GM19395 (cell line): ENCODE results near the gene UNC5B.

ENCODE experiments used
- ATAC-seq: cut with Tn5 transposase; IDR thresholded peaks from one replicate; pipeline ENCODE4 v1.9.1; 2021; ENCODE audit warnings: mild to moderate bottlenecking, moderate library complexity; ENCODE audit not compliant: unreplicated experiment

Gene UNC5B

DNA sequence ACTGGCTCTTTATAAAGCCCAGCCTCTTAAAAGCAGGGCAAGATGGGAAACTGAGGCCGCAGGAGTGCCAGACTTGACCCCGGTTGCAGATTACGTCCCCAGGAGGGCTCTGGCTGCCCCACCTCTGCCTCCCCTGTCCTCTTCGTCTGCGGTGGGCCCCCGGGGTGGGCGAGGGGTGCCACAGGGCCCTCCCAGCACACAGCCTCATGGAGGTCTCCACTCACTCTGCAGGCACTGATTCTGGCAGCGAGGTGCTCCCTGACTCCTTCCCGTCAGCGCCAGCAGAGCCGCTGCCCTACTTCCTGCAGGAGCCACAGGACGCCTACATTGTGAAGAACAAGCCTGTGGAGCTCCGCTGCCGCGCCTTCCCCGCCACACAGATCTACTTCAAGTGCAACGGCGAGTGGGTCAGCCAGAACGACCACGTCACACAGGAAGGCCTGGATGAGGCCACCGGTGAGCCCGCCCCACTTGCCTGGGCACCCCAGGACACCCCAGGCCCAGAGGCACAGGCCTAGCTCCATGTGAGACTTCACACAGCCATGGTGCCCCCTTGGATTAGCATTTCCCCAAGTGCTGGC, 67.3 kb downstream of the UNC5B start:
- ATAC-seq = no peak

DNA sequence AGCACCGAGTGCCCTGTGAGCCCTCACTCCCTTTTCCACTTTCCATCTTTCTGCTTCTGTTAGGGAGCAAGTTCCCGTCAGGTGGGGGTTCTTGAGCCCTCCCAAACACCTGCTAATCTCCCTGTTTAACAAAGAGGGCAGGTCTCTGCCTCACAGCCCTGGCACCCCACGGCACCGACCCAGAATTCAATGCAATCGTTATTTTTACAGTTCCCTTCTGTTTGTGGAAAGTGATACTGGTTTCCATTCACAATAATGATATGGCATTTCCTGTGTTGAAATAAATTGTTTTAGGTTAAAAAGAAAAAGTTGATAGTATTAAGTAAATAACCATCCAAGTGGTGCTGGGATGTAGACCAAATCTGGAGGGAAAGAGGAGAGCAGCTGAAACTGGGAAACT, 67.8 kb downstream of the UNC5B start:
- no peak for ATAC-seq

DNA sequence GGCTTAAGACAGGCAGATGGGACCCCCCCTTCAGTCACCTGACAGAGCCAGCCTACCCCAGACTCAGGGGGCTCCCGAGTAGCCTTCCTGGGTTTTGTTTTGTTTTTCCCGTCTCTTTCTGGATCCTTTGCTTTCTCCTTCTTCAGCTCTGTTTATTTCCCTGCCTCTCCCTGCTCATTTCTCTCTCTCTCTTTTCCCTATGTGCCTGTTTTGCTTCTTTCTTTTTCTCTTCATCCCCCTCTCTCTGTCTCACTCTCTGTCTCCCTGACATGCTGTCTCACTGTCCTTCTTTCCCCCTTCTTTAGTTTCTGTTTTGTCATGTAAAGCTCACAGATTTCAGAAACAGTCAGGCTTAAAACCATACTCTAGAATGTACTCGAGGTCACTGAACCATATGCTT, 68.5 kb downstream of the UNC5B start:
- ATAC-seq = no peak

DNA sequence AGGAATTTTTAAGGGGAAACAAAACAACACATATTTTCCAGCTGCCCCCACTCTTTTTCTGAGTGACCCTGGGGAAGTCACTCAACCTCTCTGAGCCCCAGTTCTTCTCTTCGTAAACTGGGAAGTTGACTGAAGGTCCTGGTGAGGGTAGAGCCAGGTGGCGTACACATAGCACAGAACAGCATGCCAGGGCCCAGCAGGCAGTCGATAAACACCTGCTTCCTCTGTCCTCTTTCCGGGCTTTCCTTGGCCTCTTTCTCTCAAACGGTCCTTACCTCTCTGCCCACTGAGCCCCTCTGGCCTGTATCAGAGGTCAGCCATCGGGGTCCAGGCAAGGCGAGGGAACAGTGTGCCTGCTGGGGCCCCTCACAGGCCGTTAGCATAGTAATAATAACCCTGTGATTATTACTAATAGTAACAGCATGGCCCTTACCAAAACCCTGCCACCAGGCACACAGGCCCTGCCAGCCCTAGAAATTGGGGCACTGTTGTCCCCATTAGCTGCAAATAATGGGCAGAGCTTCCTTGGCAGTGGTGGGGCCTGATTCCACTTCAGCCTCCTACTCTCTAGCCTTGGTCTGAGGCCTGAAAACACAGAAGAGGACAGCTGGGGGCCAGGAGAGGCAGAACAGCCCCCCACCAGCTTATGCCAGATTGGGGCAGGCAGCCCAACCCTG, 69.4 kb downstream of the UNC5B start:
- no peak for ATAC-seq

DNA sequence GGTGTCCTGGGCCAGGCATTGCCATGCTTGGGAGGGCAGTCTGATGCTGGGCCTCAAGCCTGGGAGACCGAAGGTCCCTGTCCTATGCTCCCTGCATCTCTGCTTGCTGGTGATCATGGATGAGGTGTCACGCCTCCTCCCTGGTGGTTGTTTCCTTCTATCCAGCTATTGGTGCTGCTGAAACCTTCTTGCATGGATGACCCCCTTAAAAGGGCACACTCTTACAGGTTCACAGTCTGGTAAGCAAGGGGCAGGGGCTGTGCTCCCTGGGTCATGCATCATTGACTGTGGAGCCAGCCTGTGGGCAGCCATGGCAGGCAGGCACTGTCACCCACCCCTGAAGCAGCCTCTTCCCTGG, 69.9 kb downstream of the UNC5B start:
- no peak for ATAC-seq

DNA sequence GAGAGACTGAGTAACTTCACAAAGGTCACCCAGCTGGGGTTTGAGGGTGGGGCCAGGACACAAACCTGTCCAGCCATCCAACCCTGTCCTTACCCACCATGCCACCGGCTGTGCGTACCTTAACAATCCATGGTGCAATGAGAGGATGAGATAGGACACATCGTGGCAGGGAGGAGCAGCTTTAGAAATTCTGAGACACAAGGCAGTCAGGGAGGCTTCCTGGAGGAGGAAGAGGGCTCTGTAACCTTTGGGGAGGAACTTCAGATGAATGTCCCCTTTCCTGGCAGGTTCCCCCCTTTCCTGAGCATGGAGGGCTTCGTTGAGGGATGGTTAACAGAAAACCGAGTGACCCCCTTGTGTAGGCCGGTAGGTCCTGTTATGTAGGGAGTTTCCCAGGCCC, 71.0 kb downstream of the UNC5B start:
- ATAC-seq = no peak

DNA sequence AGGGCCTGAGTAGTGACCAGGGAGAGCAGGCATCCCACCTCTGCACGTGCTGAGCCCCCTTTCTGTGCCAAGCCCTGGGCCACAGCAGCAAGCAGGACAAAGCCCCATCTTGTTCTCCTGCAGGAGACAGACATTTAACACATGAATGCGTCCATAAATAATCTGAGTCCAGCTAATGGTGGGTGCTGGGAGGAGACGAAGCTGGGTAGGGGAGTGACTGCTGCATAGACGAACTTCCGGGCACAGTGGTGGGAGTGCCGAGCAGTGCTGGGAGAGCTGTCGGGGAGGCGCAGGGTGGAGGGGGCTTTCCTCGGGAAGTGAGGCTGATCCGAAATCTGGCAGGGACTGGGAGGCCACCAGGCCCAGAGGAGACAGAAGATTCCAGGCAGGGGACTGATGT, 71.5 kb downstream of the UNC5B start:
- no peak for ATAC-seq

DNA sequence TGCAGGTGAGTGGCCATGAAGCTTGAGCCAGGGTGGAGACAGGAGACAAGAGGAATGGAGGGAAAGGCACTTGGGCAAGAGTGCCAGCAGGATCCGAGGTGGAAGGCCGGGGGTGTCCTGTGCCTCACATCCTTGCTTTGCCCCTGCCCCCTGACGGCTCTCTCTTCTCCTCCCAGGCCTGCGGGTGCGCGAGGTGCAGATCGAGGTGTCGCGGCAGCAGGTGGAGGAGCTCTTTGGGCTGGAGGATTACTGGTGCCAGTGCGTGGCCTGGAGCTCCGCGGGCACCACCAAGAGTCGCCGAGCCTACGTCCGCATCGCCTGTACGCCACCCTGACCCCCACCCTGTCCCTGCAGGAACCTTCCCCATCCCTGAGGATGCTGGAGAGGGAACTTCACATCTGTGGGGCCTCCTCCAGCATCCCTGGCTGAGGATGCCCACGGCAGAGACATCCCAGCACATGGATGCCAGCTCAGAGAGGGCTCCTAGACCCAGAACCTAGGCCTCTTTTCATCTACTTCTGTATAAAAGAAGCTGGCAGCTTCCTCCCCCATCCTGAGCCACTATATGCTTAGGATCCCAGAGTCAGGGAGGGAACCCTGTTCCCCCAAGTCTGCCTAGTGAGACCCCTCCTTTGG, 72.3 kb downstream of the UNC5B start:
- no peak for ATAC-seq

DNA sequence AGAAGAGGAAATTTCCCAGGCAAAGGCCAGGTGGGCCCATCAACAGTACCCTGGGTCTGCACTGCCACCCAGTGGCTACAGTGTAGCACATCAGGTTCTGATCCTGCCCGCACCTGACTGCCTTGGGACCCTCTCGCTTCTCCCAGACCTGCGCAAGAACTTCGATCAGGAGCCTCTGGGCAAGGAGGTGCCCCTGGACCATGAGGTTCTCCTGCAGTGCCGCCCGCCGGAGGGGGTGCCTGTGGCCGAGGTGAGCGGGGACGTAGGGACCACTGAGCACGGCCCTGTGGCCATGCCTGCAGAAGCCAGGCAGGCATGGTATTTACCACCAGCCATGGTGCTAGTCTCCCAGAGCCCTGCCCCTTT, 72.8 kb downstream of the UNC5B start:
- ATAC-seq = no peak

DNA sequence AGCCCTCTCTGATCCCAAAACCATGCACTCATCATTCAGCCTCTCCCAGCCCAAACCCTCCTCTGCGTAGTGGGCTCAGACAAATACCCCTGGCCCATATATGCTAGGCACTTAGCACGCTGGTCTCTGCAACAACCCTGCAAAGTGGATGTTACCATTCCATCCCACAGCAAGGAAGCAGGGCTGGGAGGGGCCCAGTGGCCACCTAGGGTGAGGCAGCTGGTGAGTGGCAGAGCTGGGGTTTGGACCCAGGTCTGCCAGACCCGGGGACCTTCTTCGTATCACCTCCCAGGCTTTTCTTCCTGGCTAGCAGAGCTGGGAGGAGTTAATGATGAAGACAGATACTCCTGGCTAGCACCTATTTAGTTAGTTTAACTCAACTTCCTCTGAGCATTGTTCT, 73.6 kb downstream of the UNC5B start:
- ATAC-seq = no peak

DNA sequence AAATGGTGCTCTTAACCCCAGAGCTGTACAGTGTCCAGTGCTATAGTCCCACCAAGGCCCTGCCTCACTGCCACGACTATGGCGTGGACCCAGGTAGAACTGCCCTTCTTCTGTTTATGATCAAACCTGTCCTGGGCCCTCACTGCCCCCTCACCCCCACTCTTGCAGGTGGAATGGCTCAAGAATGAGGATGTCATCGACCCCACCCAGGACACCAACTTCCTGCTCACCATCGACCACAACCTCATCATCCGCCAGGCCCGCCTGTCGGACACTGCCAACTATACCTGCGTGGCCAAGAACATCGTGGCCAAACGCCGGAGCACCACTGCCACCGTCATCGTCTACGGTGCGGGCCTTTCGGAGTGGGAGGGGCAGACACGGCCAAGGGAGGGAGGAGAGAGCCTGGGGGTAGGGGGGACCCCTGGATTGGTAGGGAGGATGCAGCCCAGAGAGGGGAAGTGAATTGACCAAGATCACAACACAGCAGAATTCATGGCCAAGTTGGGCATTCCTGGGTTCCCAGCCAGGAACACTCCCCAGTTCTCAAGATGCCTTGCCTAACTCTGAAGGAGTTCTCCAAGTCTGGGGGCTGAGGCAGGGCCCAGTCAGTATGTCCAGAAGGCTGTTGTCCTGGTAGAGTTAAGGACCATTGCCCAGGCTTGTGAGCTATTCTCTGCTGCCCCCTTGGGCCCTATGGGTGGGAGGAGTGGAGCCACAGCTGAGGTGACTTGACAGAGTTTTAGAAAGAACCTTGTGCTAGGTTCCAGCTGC, 74.3 kb downstream of the UNC5B start:
- ATAC-seq = no peak

DNA sequence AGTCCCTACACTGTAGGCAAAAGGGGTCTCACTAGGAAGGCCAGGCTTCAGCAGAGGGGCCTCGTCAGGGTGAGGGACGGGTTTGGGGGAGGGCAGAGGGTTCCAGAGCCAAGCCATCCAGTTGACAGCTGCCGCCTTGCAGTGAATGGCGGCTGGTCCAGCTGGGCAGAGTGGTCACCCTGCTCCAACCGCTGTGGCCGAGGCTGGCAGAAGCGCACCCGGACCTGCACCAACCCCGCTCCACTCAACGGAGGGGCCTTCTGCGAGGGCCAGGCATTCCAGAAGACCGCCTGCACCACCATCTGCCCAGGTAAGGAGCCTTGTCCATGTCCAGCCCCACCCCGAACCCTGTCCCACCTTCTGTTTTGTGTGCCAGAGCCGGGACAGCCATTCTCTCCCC, 75.1 kb downstream of the UNC5B start:
- no peak for ATAC-seq

DNA sequence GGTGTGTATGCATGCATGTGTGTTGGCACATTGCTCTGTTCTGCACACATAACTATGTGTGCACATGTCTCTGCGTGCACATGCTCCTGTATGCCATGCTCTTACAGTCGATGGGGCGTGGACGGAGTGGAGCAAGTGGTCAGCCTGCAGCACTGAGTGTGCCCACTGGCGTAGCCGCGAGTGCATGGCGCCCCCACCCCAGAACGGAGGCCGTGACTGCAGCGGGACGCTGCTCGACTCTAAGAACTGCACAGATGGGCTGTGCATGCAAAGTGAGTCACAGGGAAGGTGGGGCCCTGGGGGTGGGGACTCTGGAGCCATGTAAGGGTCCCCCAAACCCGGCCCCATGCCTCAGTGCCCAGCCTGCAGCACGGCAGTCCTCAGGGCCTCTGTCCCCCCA, 76.1 kb downstream of the UNC5B start:
- ATAC-seq = no peak

DNA sequence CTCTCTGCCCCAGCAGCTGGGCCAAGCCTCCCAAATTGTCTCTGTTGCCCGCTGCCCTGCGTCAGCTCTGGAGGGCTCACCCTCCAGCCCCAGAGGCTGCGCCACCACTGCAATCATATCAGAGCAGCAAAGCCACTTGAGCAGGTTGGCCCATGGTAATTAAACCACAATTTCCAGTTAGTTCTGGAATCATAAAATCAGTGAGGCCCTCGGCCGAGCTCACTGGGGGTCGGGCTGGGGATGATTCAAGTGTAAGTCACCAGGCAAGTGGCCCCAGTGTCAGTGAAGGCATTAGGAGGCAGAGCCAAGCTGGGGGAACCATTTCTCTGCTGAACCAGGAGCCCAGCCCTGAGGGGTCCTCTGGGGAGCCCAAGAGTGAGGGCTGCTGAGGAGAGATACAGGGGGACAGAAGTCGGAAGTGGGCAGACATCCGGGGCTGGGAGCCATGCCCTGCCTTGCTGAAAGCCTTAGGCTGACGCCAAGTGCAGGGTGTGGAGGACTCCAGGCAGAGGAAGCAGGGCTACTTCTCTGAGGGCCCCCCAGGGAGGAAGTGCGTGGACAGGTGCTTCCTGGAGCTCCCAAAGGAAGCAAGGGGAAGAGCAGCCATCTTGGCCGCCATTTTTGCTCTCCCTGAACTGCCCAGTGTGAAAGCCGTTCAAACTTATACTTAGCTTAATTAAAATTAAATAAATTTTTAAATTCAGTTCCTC, 77.2 kb downstream of the UNC5B start:
- no peak for ATAC-seq

DNA sequence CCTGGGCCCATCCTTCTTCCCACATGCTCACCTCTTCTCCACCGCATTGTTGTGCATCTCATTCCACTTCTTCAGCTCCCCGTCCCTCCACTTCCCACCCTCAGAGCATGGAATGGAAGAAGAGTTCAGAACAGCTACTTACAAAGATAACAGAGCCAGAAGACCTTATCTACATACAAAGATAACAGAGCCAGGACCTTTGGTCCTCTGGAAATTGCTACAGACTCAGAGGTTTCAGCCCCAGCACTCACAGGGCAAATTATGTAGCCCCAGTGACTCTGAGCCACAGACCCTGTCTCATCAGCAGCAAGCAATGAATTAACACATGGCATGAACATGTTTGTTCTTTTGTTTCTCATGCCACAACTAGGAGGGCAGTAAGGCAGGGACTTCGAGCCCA, 78.0 kb downstream of the UNC5B start:
- no peak for ATAC-seq

DNA sequence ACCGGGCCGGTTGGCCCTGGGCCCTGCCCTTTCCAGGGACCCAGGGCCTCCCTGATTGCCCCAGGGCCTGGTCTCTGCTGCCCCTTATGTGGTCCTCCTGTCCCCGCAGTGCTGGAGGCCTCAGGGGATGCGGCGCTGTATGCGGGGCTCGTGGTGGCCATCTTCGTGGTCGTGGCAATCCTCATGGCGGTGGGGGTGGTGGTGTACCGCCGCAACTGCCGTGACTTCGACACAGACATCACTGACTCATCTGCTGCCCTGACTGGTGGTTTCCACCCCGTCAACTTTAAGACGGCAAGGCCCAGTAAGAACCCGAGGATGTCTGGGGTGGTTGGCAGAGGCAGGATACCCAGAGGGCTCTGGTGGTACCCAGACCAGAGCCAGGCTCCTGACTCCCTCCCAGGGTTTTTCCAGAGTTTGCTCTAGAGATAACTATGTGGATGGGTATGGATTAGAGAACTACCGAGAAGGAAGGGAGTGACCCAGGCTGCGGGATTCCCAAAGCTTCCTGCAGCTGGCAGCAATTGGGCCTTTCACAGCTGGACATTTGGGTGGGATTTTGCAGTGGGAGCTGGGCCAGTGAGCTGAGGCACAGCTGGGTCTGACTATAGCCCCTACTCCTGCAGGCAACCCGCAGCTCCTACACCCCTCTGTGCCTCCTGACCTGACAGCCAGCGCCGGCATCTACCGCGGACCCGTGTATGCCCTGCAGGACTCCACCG, 78.6 kb downstream of the UNC5B start:
- no peak for ATAC-seq

DNA sequence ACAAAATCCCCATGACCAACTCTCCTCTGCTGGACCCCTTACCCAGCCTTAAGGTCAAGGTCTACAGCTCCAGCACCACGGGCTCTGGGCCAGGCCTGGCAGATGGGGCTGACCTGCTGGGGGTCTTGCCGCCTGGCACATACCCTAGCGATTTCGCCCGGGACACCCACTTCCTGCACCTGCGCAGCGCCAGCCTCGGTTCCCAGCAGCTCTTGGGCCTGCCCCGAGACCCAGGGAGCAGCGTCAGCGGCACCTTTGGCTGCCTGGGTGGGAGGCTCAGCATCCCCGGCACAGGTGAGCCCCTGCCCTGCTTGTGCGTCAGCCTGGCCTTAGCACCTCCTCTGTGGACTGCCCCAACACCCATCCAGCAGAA, 79.1 kb downstream of the UNC5B start:
- ATAC-seq = no peak

DNA sequence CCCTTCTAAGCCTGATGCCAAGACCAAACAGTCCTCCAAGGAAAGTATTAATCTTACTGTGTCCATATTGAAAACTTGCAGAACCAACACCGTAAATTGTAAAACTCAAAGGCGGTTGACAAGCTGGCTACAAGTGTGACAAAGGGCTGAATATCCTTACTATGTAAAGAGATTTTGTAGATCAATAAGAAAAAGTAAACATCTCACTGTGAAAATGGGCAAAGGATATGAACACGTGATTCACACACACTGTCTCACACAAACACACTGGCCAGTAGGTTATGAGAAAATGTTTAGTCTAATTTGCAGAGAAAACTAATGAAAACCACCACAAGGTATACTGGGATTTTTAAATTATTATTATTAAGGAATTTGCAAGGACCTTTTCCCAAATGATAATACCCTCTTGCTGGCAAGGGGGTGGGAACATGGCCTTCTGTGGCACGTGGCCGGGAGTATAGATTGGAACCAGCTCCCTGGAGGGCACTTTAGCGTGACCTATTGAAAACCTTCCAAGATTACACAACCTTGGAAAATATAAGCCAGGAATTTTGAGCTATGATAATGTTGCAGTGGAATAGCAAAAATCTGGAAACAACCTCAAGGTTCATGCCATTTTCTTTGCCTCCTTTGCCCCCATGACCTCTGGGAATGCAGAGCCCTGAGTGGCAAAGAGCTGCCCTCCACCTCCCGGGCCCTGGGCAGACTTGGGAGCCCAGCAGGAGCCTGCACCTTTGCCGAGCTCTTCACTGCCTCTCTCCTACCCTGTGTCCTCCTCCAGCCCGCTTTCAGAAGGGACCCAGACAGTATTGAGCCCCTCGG, 80.5 kb downstream of the UNC5B start:
- ATAC-seq = no peak

DNA sequence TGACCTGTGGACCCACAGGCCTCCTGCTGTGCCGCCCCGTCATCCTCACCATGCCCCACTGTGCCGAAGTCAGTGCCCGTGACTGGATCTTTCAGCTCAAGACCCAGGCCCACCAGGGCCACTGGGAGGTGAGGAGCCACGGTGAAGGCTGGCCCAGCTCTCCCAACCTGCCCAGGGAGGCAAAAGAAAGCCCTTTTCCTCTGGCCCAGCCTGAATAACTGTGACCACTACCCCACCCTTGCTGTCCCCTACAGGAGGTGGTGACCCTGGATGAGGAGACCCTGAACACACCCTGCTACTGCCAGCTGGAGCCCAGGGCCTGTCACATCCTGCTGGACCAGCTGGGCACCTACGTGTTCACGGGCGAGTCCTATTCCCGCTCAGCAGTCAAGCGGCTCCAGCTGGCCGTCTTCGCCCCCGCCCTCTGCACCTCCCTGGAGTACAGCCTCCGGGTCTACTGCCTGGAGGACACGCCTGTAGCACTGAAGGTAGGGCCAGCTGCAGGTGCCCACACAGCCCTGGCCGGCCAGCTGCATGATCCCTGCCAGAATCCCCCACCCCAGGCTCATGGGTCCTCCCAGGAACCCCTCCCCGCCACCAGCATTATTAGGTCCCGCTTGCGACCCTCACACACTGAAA, 81.2 kb downstream of the UNC5B start:
- ATAC-seq = no peak
